ENCODE measurements around the gene ACOXL.

Gene ACOXL

GRCh38 chr2:111140815-111141214 lies 408.4 kb downstream of the ACOXL start:
- DNase-seq (ENCODE audit: low read depth): no peak

GRCh38 chr2:111142101-111142500 lies 409.7 kb downstream of the ACOXL start:
- DNase-seq (ENCODE audit: low read depth): no peak

- DNase-seq (ENCODE audit: low read depth): no peak
Observed at GRCh38 chr2:111143107-111143842, 410.9 kb downstream of the ACOXL start.

GRCh38 chr2:111143843-111144198 lies 411.4 kb downstream of the ACOXL start:
- no peak for DNase-seq (ENCODE audit: low read depth)

GRCh38 chr2:111145103-111145760 lies 412.9 kb downstream of the ACOXL start:
- no peak for DNase-seq (ENCODE audit: low read depth)

GRCh38 chr2:111145951-111146350 lies 413.6 kb downstream of the ACOXL start:
- DNase-seq (ENCODE audit: low read depth): no peak

GRCh38 chr2:111148225-111148873 lies 416.0 kb downstream of the ACOXL start:
- DNase-seq (ENCODE audit: low read depth): no peak

- no peak for DNase-seq (ENCODE audit: low read depth)
Observed at GRCh38 chr2:111148925-111149324, 416.6 kb downstream of the ACOXL start.

- DNase-seq (ENCODE audit: low read depth): no peak
Observed at GRCh38 chr2:111149882-111150455, 417.6 kb downstream of the ACOXL start.

GRCh38 chr2:111154758-111155157 lies 422.4 kb downstream of the ACOXL start:
- no peak for DNase-seq (ENCODE audit: low read depth)

GRCh38 chr2:111155610-111156009 lies 423.2 kb downstream of the ACOXL start:
- DNase-seq (ENCODE audit: low read depth): no peak

GRCh38 chr2:111156529-111156928 lies 424.2 kb downstream of the ACOXL start:
- DNase-seq (ENCODE audit: low read depth): no peak

GRCh38 chr2:111157071-111157661 lies 424.8 kb downstream of the ACOXL start:
- DNase-seq (ENCODE audit: low read depth): no peak

- no peak for DNase-seq (ENCODE audit: low read depth)
Observed at GRCh38 chr2:111157798-111158197, 425.4 kb downstream of the ACOXL start.

GRCh38 chr2:111159641-111160040 lies 427.3 kb downstream of the ACOXL start:
- no peak for DNase-seq (ENCODE audit: low read depth)

- DNase-seq (ENCODE audit: low read depth): peak; percentile 77
Observed at GRCh38 chr2:111160758-111161157, 428.4 kb downstream of the ACOXL start.

- DNase-seq (ENCODE audit: low read depth): no peak
Observed at GRCh38 chr2:111161971-111162370, 429.6 kb downstream of the ACOXL start.

GRCh38 chr2:111162718-111163331 lies 430.5 kb downstream of the ACOXL start:
- no peak for DNase-seq (ENCODE audit: low read depth)

- DNase-seq (ENCODE audit: low read depth): no peak
Observed at GRCh38 chr2:111164078-111164477, 431.7 kb downstream of the ACOXL start.

GRCh38 chr2:111165084-111165483 lies 432.7 kb downstream of the ACOXL start:
- DNase-seq (ENCODE audit: low read depth): no peak

- DNase-seq (ENCODE audit: low read depth): no peak
Observed at GRCh38 chr2:111166115-111166514, 433.7 kb downstream of the ACOXL start.
